Measurements from ENCODE around the gene DDX47. TPM values are rescaled to one million over a fixed set of nuclear protein-coding genes. Genes with fewer than 3 reads are reported as not detected.

Gene DDX47
- total RNA-seq, 3 donors from 2014 or later (not counting 1 experiment from before 2014, with no cell fraction given): 98.9 to 120 (median 114) TPM

DNA sequence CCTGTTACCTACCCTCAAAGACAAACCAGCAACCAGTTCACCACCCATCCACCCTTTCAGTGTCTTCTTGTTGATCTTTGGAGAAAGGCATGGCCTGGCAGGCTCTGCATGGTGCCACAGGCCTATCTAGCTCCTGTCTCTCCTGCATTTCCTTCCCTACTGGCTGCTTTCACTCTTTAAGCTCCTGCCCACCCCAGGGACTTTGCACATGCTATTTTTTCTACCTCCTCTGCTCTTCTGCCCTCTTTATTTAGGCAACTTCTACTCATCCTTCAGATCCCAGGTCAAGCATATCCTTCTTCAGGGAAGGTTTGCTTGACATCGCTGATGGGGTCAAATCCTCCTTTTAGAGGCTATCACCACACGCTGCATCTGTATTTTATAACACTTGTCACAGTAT is 51.1 kb downstream of the DDX47 start:
- no peak overlapping the region for H3K4me3 ChIP-seq (ENCODE audit: low read length)
- H3K4me1 ChIP-seq (ENCODE audit: control insufficient read depth, insufficient read depth, low read length): no peaks in the 10 kb centered on the region
- H3K27ac Mint-ChIP-seq: no peak overlapping the region
- WGBS (ENCODE audit: insufficient coverage): 100% methylated on average over 1 of the region's 2 CpGs
- H3K36me3 ChIP-seq (ENCODE audit: control insufficient read depth, insufficient read depth, low read length): no peaks in the 10 kb centered on the region
- H3K36me3 Mint-ChIP-seq: no peaks in the 10 kb centered on the region
- H3K4me3 Mint-ChIP-seq: no peak overlapping the region
- H3K27me3 ChIP-seq (ENCODE audit: control insufficient read depth, insufficient read depth, low read length): no peaks in the 10 kb centered on the region
- intact Hi-C loops (cut with micrococcal nuclease): no loop called here
- ATAC-seq: no peak
- TF ChIP-seq, protein P1, sequence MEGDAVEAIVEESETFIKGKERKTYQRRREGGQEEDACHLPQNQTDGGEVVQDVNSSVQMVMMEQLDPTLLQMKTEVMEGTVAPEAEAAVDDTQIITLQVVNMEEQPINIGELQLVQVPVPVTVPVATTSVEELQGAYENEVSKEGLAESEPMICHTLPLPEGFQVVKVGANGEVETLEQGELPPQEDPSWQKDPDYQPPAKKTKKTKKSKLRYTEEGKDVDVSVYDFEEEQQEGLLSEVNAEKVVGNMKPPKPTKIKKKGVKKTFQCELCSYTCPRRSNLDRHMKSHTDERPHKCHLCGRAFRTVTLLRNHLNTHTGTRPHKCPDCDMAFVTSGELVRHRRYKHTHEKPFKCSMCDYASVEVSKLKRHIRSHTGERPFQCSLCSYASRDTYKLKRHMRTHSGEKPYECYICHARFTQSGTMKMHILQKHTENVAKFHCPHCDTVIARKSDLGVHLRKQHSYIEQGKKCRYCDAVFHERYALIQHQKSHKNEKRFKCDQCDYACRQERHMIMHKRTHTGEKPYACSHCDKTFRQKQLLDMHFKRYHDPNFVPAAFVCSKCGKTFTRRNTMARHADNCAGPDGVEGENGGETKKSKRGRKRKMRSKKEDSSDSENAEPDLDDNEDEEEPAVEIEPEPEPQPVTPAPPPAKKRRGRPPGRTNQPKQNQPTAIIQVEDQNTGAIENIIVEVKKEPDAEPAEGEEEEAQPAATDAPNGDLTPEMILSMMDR (IDR thresholded peaks at IDR 0.05): no peak
- no peaks in the 10 kb centered on the region for H3K4me1 Mint-ChIP-seq
- H3K27ac ChIP-seq (ENCODE audit: low read length): no peak overlapping the region
- H3K9me3 Mint-ChIP-seq: no peaks in the 10 kb centered on the region
- H3K27me3 Mint-ChIP-seq (ENCODE audit: low read depth in 2 of 2): no peaks in the 10 kb centered on the region
- H3K9me3 ChIP-seq (ENCODE audit: control insufficient read depth, insufficient read depth, low read length): no peaks in the 10 kb centered on the region
- no peak for DNase-seq

DNA sequence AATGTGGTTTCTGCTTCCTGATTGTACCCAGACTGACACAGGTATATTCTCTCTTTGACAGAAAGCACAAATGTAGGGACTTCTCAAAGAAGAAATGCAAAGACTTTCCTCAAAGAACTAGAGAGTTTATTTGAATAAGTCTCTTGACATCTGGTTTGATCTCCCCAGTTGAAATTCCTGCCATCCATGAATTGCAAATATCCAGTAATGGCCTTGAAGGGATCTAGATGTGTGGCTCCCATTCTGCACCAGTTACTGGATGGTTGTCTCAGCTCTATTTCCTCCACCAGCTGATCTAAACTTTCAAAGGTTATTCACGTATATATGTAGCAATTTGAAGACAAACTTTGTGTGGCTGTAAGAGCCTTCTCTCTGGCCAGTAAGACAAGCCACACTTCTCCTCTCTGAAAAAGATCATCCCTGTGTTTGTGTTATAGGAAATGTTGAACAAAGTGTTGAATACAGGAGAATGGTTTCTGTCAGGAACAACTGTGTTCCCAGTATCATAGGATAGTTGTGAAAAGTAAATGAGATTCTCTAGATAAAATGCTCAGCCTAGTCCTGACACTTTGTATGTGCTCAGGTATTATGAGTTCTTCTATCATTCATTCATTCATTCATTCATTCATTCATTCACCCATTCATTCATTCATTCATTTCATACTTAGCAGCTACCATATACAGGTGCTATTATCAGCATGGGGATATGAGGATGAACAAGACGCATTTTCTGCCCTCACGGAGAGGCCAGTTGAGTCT is 55.5 kb downstream of the DDX47 start:
- DNase-seq (no peak), ATAC-seq (no peak)
- Histone ChIP-seq H3K27me3 (ENCODE audit: control insufficient read depth, insufficient read depth, low read length) (no peaks in the 10 kb centered on the region), H3K9me3 (ENCODE audit: control insufficient read depth, insufficient read depth, low read length) (no peaks in the 10 kb centered on the region), H3K27ac (ENCODE audit: low read length) (no peak overlapping the region), H3K4me1 (ENCODE audit: control insufficient read depth, insufficient read depth, low read length) (no peaks in the 10 kb centered on the region), H3K4me3 (ENCODE audit: low read length) (no peak overlapping the region), H3K36me3 (ENCODE audit: control insufficient read depth, insufficient read depth, low read length) (no peaks in the 10 kb centered on the region)
- no CpG with 5 or more reads among the region's 3 CpGs for WGBS (ENCODE audit: insufficient coverage)
- peaks cover 0 to 6% of the 10 kb centered on the region in 2 donors for H3K27me3 Mint-ChIP-seq (ENCODE audit: low read depth in 2 of 2)
- intact Hi-C loops (cut with micrococcal nuclease): no loop called here
- TF ChIP-seq, protein P1 (IDR thresholded peaks at IDR 0.05): no peak
- no peak overlapping the region for H3K27ac Mint-ChIP-seq
- H3K4me1 Mint-ChIP-seq: no peaks in the 10 kb centered on the region
- H3K4me3 Mint-ChIP-seq: no peak overlapping the region
- no peaks in the 10 kb centered on the region for H3K36me3 Mint-ChIP-seq
- no peaks in the 10 kb centered on the region for H3K9me3 Mint-ChIP-seq

DNA sequence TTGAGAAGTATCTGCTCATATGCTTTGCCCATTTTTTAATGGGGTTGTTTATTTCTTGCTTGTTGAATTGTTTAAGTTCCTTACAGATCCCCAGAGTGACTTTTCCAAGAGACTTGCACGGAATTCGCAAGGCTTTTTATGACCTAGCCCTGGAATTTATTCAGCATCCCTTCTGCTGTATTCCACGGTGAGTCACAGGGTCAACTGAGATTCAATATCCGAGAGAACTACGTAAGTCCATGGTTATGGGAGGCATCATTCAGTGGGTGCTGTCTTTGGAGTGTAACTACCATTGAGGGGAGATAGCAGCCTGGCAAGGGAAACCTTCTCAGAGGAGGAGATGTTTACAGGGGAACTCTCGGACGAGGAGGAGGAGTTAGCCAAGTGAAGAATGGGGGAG is 57.3 kb downstream of the DDX47 start:
- Histone ChIP-seq H3K4me1 (ENCODE audit: control insufficient read depth, insufficient read depth, low read length) (no peaks in the 10 kb centered on the region), H3K27me3 (ENCODE audit: control insufficient read depth, insufficient read depth, low read length) (no peaks in the 10 kb centered on the region), H3K4me3 (ENCODE audit: low read length) (no peak overlapping the region), H3K36me3 (ENCODE audit: control insufficient read depth, insufficient read depth, low read length) (no peaks in the 10 kb centered on the region), H3K9me3 (ENCODE audit: control insufficient read depth, insufficient read depth, low read length) (no peaks in the 10 kb centered on the region), H3K27ac (ENCODE audit: low read length) (no peak overlapping the region)
- H3K27me3 Mint-ChIP-seq (ENCODE audit: low read depth in 2 of 2): peaks cover 0 to 6% of the 10 kb centered on the region in 2 donors
- ATAC-seq: no peak
- no peak overlapping the region for H3K27ac Mint-ChIP-seq
- no peaks in the 10 kb centered on the region for H3K9me3 Mint-ChIP-seq
- H3K4me1 Mint-ChIP-seq: no peaks in the 10 kb centered on the region
- no peak overlapping the region for H3K4me3 Mint-ChIP-seq
- H3K36me3 Mint-ChIP-seq: no peaks in the 10 kb centered on the region
- 96% methylated on average over 7 of the region's 7 CpGs for WGBS (ENCODE audit: insufficient coverage)
- intact Hi-C loops (cut with micrococcal nuclease): no loop called here
- TF ChIP-seq, protein P1 (IDR thresholded peaks at IDR 0.05): no peak
- DNase-seq: no peak

Measured in natural killer cell (primary cell).